CD4-positive, alpha-beta memory T cell (primary cell): ENCODE data around the gene AIP. TPM values are rescaled to one million over a fixed set of nuclear protein-coding genes. Genes with fewer than 3 reads are reported as not detected.

Source experiments
- CTCF ChIA-PET: fragments of 350-600 bp; sonication (Branson Sonifier 250); formaldehyde crosslinking; loops from one replicate; lab custom pipeline; 2021; ENCODE audit warnings: inconsistent platforms; ENCODE audit not compliant: partially characterized antibody; lab: Charles Lee
- POLR2A ChIA-PET: fragments of 350-600 bp; sonication (Branson Sonifier 250); formaldehyde crosslinking; loops from one replicate; lab custom pipeline; 2021; ENCODE audit not compliant: partially characterized antibody; lab: Charles Lee
- DNase-seq, 5 donors: peaks; one replicate each; pipeline versions ENCODE4 v3.0.0 to v3.0.0-alpha.2; 2020 to 2022; ENCODE audit warnings: mixed read lengths in 1 of 5
- H3K27ac ChIP-seq: one replicate; pipeline ENCODE4 v1.7.0; 2013; ENCODE audit warnings: low read depth, low read length
- H3K27me3 ChIP-seq: 2 replicates; pipeline ENCODE4 v1.7.0; 2013; ENCODE audit warnings: mild to moderate bottlenecking, low read length, moderate library complexity; ENCODE audit not compliant: insufficient read depth
- H3K36me3 ChIP-seq: 2 replicates; pipeline ENCODE4 v1.7.0; 2013; ENCODE audit warnings: mild to moderate bottlenecking, low read length, moderate library complexity; ENCODE audit not compliant: insufficient read depth
- H3K4me1 ChIP-seq: 2 replicates; pipeline ENCODE4 v1.7.0; 2013; ENCODE audit warnings: mild to moderate bottlenecking, low read length, moderate library complexity; ENCODE audit not compliant: insufficient read depth
- H3K4me3 ChIP-seq, 2 donors: one replicate each; pipeline ENCODE4 v1.7.0; 2013; ENCODE audit warnings: low read length in 2 of 2, mild to moderate bottlenecking in 1 of 2
- H3K9me3 ChIP-seq, 2 donors: one replicate each; pipeline ENCODE4 v1.7.0; 2013; ENCODE audit warnings: low read length in 2 of 2, control low read depth in 1 of 2; ENCODE audit not compliant: control insufficient read depth in 1 of 2
- H3K27ac Mint-ChIP-seq, 7 donors: one replicate each; pipeline ENCODE4 v1.8.0; 2020 to 2021; ENCODE audit warnings: mixed read lengths in 7 of 7, mild to moderate bottlenecking in 6 of 7, inconsistent platforms in 3 of 7, moderate library complexity in 3 of 7
- H3K27me3 Mint-ChIP-seq, 2 donors: one replicate each; pipeline ENCODE4 v1.8.0; 2020 to 2021; ENCODE audit warnings: mixed read lengths in 2 of 2
- H3K36me3 Mint-ChIP-seq, 2 donors: one replicate each; pipeline ENCODE4 v1.8.0; 2020 to 2021; ENCODE audit warnings: mixed read lengths in 2 of 2, inconsistent platforms in 1 of 2, mild to moderate bottlenecking in 1 of 2
- H3K4me1 Mint-ChIP-seq, 4 donors: one replicate each; pipeline ENCODE4 v1.8.0; 2020 to 2021; ENCODE audit warnings: mixed read lengths in 4 of 4, mild to moderate bottlenecking in 1 of 4
- H3K4me3 Mint-ChIP-seq, 8 donors: one replicate each; pipeline ENCODE4 v1.8.0; 2020 to 2021; ENCODE audit warnings: mixed read lengths in 8 of 8, mild to moderate bottlenecking in 7 of 8, moderate library complexity in 6 of 8, inconsistent platforms in 3 of 8
- H3K9me3 Mint-ChIP-seq, 8 donors: one replicate each; pipeline ENCODE4 v1.8.0; 2020 to 2021; ENCODE audit warnings: mixed read lengths in 8 of 8, mild to moderate bottlenecking in 5 of 8, inconsistent platforms in 3 of 8, moderate library complexity in 1 of 8
- intact Hi-C: fragments of 100-400 bp; cut with micrococcal nuclease; formaldehyde crosslinking; loops from one replicate; pipeline ENCODE4 v1.15.1; 2023
- polyA plus RNA-seq, 2 donors: library from polyadenylated mRNA; unstranded; fragments of 300-500 nt; fragmentation: Illumina TruSeq; gene quantifications; one replicate each; pipeline ENCODE4 v1.2.3, GENCODE V29; 2021
- total RNA-seq, 2 experiments: library from RNA; stranded (reverse); gene quantifications; one replicate each; pipeline ENCODE4 v1.2.3, GENCODE V29; 2021

The AIP gene
- total and polyA plus RNA-seq, 4 experiments from 2014 or later: 131 to 185 (median 142) TPM

DNA sequence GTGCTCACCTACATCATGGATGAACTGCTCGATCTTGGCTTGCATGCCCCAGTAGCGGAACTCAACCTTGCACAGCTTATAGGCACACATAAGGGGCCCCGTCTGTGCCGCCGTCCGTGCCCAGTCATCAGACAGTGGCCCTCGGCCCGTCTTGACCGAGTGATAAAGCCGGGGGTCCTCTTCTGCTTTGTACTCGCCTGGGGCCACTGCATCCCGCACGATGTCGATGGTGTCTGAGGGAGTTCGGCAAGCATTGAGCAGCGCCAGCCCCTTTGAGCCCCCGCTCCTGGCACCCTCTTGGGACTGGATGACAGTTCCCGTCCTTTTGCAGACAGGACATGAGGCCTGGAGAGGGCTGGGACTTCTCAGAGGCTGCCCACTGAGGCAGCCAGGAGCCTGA lies 19.0 kb downstream of the AIP start:
- no peaks in the 10 kb centered on the region for H3K27me3 ChIP-seq
- CTCF ChIA-PET: no interaction called here
- no peaks in the 10 kb centered on the region for H3K9me3 ChIP-seq
- Mint-ChIP-seq H3K9me3 (peaks cover 0 to 2% (median 0%) of the 10 kb centered on the region in 8 donors), H3K4me1 (peaks cover 21 to 45% (median 31%) of the 10 kb centered on the region in 4 donors), H3K4me3 (peak overlapping the region in 1 of 8 donors; percentile 15), H3K27me3 (no peaks in the 10 kb centered on the region), H3K36me3 (peaks cover 12 to 50% of the 10 kb centered on the region in 2 donors), H3K27ac (peak overlapping the region in 1 of 7 donors; percentile 64)
- peak overlapping the region; percentile 17 for H3K27ac ChIP-seq
- DNase-seq: no peak
- H3K36me3 ChIP-seq: peaks cover 34% of the 10 kb centered on the region
- peaks cover 43% of the 10 kb centered on the region for H3K4me1 ChIP-seq
- POLR2A ChIA-PET: interaction anchor here (0.9 to 8.7 kb wide), 5 partner anchors 9 to 99 kb away, joined by 3 to 124 read pairs (median 40); partner anchors contain the start of genes AIP, PPP1CA and TBC1D10C
- H3K4me3 ChIP-seq: no peak overlapping the region
- intact Hi-C loops: no loop called here

DNA sequence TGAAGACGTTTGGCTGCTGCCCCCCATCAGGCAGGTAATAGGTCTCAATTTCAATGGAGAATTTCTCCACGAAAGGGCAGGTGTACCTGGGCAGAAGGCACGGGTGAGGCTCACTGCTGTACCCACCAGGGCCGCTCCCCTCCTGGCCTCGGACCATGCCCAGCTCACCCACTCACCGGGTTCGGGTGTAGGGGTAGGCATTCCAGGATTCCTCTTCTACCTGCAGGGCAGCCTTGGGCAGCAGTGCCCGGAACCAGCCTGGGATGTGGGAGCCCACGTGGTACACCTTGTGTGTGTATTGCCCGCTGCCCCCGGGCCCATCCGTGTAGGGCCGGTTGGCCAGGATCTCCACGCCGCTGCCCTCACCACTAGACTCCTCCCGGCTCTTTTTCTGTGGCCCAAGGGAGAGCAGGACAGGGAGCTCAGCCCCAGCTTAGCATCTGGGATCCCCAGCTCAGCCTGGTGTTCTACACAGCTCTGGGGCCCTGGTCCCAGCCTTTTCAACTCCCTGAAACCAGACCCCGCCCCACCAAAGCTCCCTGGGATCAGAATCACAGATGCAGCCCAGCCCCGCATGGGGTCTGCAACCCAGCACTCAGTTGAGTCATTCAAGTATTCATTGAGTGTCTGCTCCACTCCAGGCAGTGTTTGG lies 19.6 kb downstream of the AIP start:
- no peak overlapping the region for H3K27ac ChIP-seq
- Mint-ChIP-seq H3K4me3 (peak overlapping the region in 7 of 8 donors; percentile 65 to 86 (median 79)), H3K27me3 (no peaks in the 10 kb centered on the region), H3K27ac (peak overlapping the region in 5 of 7 donors; percentile 29 to 93 (median 68)), H3K9me3 (peaks cover 0 to 2% (median 0%) of the 10 kb centered on the region in 8 donors), H3K36me3 (peaks cover 12 to 48% of the 10 kb centered on the region in 2 donors), H3K4me1 (peaks cover 26 to 51% (median 37%) of the 10 kb centered on the region in 4 donors)
- POLR2A ChIA-PET: interaction anchor here (0.9 to 8.7 kb wide), 7 partner anchors 10 to 111 kb away, joined by 3 to 124 read pairs (median 7); partner anchors contain the start of genes AIP, PPP1CA, PTPRCAP and RAD9A
- peaks cover 37% of the 10 kb centered on the region for H3K36me3 ChIP-seq
- H3K4me1 ChIP-seq: peaks cover 49% of the 10 kb centered on the region
- no peak for DNase-seq
- H3K4me3 ChIP-seq: no peak overlapping the region
- intact Hi-C loops: no loop called here
- CTCF ChIA-PET: no interaction called here
- no peaks in the 10 kb centered on the region for H3K27me3 ChIP-seq
- H3K9me3 ChIP-seq: no peaks in the 10 kb centered on the region

DNA sequence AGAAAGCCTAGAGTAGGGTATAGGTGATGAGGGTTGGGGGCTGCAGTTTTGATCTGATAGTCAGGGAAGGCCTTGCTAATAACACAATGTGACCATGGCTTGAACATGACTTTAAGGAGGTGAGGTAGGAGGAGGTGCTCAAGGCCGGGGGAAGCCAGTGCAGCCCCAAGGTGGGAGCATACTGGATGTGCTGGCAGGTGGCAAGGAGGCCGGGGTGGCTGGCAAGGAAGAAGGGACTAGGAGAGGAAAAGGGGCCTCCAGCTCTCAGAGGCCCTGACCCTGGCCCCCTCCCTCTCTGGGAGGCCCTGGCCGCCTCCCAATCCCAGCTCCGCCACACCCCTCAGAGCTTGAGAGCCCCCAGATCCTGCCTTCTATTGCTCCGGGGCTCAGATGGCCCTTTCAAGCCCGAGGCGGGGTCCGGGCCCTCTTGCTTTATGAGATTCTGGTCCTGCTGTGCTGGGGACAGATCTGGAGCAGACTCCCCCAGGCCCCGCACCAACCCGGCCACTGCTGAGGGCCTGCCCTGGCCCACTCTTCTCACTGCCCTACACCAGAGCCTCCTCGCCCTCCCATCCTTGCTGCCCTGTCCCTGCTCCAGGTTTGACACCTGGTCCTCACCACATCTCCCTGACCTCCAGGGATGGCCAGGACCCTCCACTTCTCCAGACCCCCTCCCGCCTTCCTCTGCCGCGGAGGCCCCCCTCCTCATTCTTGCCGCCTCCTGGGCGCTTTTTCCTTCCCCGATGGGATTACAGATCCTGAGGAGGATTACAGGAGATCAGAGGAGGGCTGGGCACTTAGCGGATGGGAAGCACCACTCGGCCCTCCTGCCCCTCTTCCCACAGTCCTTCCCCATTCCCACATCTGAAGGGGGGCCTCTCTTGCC lies 20.5 kb downstream of the AIP start:
- intact Hi-C loops: no loop called here
- Histone ChIP-seq H3K27me3 (no peaks in the 10 kb centered on the region), H3K9me3 (no peaks in the 10 kb centered on the region), H3K4me1 (peaks cover 53% of the 10 kb centered on the region), H3K27ac (peak overlapping the region; percentile 93), H3K4me3 (peak overlapping the region in 1 of 2 donors; percentile 34), H3K36me3 (peaks cover 37% of the 10 kb centered on the region)
- H3K36me3 Mint-ChIP-seq: peaks cover 12 to 42% of the 10 kb centered on the region in 2 donors
- H3K9me3 Mint-ChIP-seq: peaks cover 0 to 2% (median 0%) of the 10 kb centered on the region in 8 donors
- peak overlapping the region; percentile 65 to 86 (median 78) for H3K4me3 Mint-ChIP-seq
- peak overlapping the region; percentile 52 to 93 (median 72) for H3K27ac Mint-ChIP-seq
- no peak for DNase-seq
- CTCF ChIA-PET: no interaction called here
- H3K4me1 Mint-ChIP-seq: peaks cover 26 to 60% (median 39%) of the 10 kb centered on the region in 4 donors
- H3K27me3 Mint-ChIP-seq: no peaks in the 10 kb centered on the region
- POLR2A ChIA-PET: interaction anchor here (1.1 to 8.7 kb wide), 8 partner anchors 11 to 112 kb away, joined by 3 to 124 read pairs (median 6); partner anchors contain the start of genes AIP, PPP1CA, PTPRCAP and RAD9A

DNA sequence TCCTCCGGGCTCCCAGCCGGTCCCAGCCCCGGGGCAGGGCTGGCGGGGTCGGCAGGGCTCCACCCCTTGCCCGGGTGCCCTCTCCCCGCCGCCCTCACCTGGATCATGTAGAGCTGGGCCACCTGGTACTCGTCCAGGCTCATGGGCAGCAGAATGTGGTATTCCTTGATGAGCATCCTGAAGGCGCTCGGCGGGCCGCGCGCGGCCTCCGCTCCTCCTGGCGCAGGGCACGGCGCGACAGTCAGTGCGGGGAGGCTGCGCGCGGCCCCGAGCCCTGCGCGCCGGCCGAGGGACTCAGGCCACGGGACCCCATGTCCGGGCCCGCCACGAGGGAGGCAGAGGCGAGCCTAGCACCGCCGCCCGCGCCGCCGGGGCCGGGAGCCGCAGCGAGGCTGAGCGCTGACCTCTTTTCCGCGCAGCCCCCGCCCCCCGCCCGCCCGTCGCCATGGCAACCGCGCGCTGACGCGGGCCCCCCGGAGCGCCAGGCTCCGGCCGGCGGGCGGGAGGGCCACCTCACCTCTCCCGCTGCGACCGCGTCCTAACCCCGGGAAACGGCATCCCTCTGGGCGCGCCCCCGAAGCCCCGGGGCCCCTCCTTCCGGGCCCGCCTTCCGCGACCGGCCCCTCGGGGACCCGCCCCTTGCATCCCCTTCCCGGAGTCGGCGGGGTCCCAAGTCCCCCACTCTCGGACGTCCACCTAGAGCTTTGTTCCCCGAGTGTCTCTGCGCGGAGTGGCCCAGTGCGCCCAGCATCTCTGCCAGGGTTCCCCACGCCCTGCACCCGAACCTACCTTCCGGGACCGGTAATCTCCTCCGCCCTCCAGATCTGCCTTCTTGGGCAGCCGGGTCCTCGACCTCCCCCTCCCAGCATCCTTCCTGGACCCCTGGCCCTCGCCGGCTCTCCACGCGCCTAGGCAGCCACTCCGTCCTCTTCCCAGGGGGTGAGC lies 21.5 kb downstream of the AIP start:
- Histone ChIP-seq H3K27ac (peak overlapping the region; percentile 93), H3K9me3 (no peaks in the 10 kb centered on the region), H3K4me1 (peaks cover 60% of the 10 kb centered on the region), H3K4me3 (peak overlapping the region; percentile 52 to 79), H3K27me3 (no peaks in the 10 kb centered on the region), H3K36me3 (peaks cover 37% of the 10 kb centered on the region)
- DNase-seq: peak in 4 of 5 donors; percentile 29 to 58 (median 35)
- Mint-ChIP-seq H3K27ac (peak overlapping the region; percentile 90 to 99 (median 93)), H3K36me3 (peaks cover 12 to 41% of the 10 kb centered on the region in 2 donors), H3K4me3 (peak overlapping the region; percentile 91 to 95 (median 92)), H3K9me3 (peaks cover 0 to 2% (median 0%) of the 10 kb centered on the region in 8 donors), H3K4me1 (peaks cover 33 to 69% (median 46%) of the 10 kb centered on the region in 4 donors), H3K27me3 (no peaks in the 10 kb centered on the region)
- intact Hi-C loops: no loop called here
- POLR2A ChIA-PET: interaction anchor here (0.6 to 8.7 kb wide), 16 partner anchors 12 to 151 kb away, joined by 3 to 124 read pairs (median 8); partner anchors contain the start of genes AIP, POLD4, PPP1CA and PTPRCAP
- CTCF ChIA-PET: interaction anchor here (0.9 to 2.8 kb wide), 3 partner anchors 18 to 153 kb away, joined by 4 to 9 read pairs (median 7); partner anchors contain the start of gene PPP1CA

DNA sequence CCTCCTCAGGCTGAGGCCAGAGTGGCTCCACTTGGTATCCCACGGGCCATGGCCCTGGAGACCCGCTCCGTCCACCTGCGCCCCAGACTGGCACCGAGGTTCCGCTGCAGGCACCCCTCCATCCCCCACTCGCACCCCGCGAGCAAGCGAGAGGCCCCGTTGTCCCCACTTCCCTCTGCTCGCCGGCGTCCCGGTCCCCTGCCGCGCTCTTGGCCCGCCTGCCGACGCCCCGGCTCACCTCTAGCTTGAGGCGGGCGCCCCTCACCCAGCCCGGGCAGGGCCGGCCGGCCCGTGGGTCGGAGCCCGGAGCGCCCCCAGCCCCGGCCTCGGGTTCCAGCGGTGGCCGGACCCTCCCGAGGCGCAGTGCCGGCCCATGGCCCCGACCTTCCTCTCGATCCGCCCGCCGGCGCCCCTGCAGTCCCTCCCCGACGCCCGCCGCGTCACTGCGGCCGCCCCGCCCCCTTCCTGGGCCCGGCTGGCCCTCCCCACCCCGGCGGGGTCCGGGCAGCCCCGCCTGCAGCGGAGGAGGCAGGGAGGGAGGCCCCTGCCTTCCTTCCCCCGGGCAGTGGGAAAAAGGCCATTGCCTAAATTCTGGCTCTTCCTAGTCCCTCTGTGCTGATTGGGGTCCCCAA lies 22.2 kb downstream of the AIP start, which contains the start of gene PITPNM1:
Gene PITPNM1, minus strand, starts transcription at position 414 of the 632 bp plus-strand sequence. CDS start 1,183 bp downstream, outside the sequence.
- Histone ChIP-seq H3K4me1 (peaks cover 59% of the 10 kb centered on the region), H3K36me3 (peaks cover 31% of the 10 kb centered on the region), H3K27me3 (no peaks in the 10 kb centered on the region), H3K27ac (peak within 1 kb of the TSS; percentile 93), H3K9me3 (no peaks in the 10 kb centered on the region), H3K4me3 (peak within 1 kb of the TSS; percentile 52 to 79)
- POLR2A ChIA-PET: interaction anchor here (1.0 to 8.7 kb wide), 20 partner anchors 13 to 160 kb away, joined by 3 to 124 read pairs (median 7); partner anchors contain the start of genes AIP, CLCF1, POLD4 and PPP1CA
- H3K36me3 Mint-ChIP-seq: peaks cover 9 to 38% of the 10 kb centered on the region in 2 donors
- H3K27me3 Mint-ChIP-seq: peaks cover 0 to 1% of the 10 kb centered on the region in 2 donors
- H3K9me3 Mint-ChIP-seq: peaks cover 0 to 2% (median 0%) of the 10 kb centered on the region in 8 donors
- DNase-seq: peak; percentile 62 to 78 (median 65)
- peaks cover 31 to 71% (median 47%) of the 10 kb centered on the region in 4 donors for H3K4me1 Mint-ChIP-seq
- H3K27ac Mint-ChIP-seq: peak within 1 kb of the TSS; percentile 96 to 99 (median 97)
- intact Hi-C loops: loop anchor here (5.0 kb wide), 1 partner anchor 228 kb away; no protein-coding TSS in a partner anchor
- CTCF ChIA-PET: interaction anchor here (0.7 to 2.8 kb wide), 7 partner anchors 13 to 153 kb away, joined by 3 to 9 read pairs (median 5); partner anchors contain the start of genes PPP1CA and TBC1D10C
- peak within 1 kb of the TSS; percentile 91 to 98 (median 92) for H3K4me3 Mint-ChIP-seq
